GM18526 (cell line): ENCODE results near the gene DSTN.

ENCODE experiments used
- POLR2A ChIP-seq: IDR thresholded peaks from 3 replicates; pipeline ENCODE4 v1.6.1; 2011; ENCODE audit not compliant: insufficient read length; ENCODE audit errors: extremely low read depth

Gene DSTN

GRCh38 chr20:17538517-17539170 lies 31.2 kb upstream of the DSTN start:
- no peak for TF ChIP-seq POLR2A

- no peak for TF ChIP-seq POLR2A
Observed at GRCh38 chr20:17541596-17541995, 28.3 kb upstream of the DSTN start.

GRCh38 chr20:17541996-17542395 lies 27.9 kb upstream of the DSTN start:
- TF ChIP-seq POLR2A = no peak

- no peak for TF ChIP-seq POLR2A
Observed at GRCh38 chr20:17542481-17542880, 27.4 kb upstream of the DSTN start.

- TF ChIP-seq POLR2A = no peak
Observed at GRCh38 chr20:17542993-17543412, 26.9 kb upstream of the DSTN start.

- TF ChIP-seq POLR2A = no peak
Observed at GRCh38 chr20:17543531-17544131, 26.2 kb upstream of the DSTN start.

- no peak for TF ChIP-seq POLR2A
Observed at GRCh38 chr20:17545127-17545526, 24.7 kb upstream of the DSTN start.

- no peak for TF ChIP-seq POLR2A
Observed at GRCh38 chr20:17549131-17549530, 20.7 kb upstream of the DSTN start.

GRCh38 chr20:17555106-17555505 lies 14.8 kb upstream of the DSTN start:
- no peak for TF ChIP-seq POLR2A

GRCh38 chr20:17556837-17557674 lies 12.8 kb upstream of the DSTN start:
- TF ChIP-seq POLR2A = no peak

GRCh38 chr20:17557675-17558006 lies 12.2 kb upstream of the DSTN start:
- no peak for TF ChIP-seq POLR2A

- TF ChIP-seq POLR2A = no peak
Observed at GRCh38 chr20:17558154-17558940, 11.5 kb upstream of the DSTN start.

GRCh38 chr20:17558941-17559304 lies 11.0 kb upstream of the DSTN start:
- TF ChIP-seq POLR2A = no peak

GRCh38 chr20:17559338-17559737 lies 10.5 kb upstream of the DSTN start:
- TF ChIP-seq POLR2A = no peak

- TF ChIP-seq POLR2A = no peak
Observed at GRCh38 chr20:17560344-17561074, 9.4 kb upstream of the DSTN start.

GRCh38 chr20:17562804-17563305 lies 7.0 kb upstream of the DSTN start:
- no peak for TF ChIP-seq POLR2A
